ENCODE data around the gene SLC35D3. TPM values are rescaled to one million over a fixed set of nuclear protein-coding genes. Genes with fewer than 3 reads are reported as not detected.
"Not testable (repeated sequence)": the region's sequence is repeated elsewhere in the genome, so short reads cannot be mapped to it uniquely, and the experiment has no call there.

The SLC35D3 gene
- total and polyA plus RNA-seq, 2 experiments from 2014 or later: 2.4 to 3.8 TPM

GRCh38 chr6:136945072-136945471, 23.0 kb downstream of the SLC35D3 start:
- Histone ChIP-seq H3K4me3 (no peak overlapping the region), H3K4me1 (ENCODE audit: low read depth) (no peaks in the 10 kb centered on the region), H3K27ac (no peak overlapping the region), H3K27me3 (no peaks in the 10 kb centered on the region), H3K9me3 (ENCODE audit: low read depth) (no peaks in the 10 kb centered on the region), H3K36me3 (no peaks in the 10 kb centered on the region)
- no peak for TF ChIP-seq CTCF (IDR thresholded peaks at IDR 0.05; ENCODE audit: low read depth, low read length)
- DNase-seq (ENCODE audit: low read depth in 1 of 2, low spot score in 1 of 2): no peak

- no peak for TF ChIP-seq CTCF (IDR thresholded peaks at IDR 0.05; ENCODE audit: low read depth, low read length)
- no peak for DNase-seq (ENCODE audit: low read depth in 1 of 2, low spot score in 1 of 2)
- no peaks in the 10 kb centered on the region for H3K4me1 ChIP-seq (ENCODE audit: low read depth)
- no peaks in the 10 kb centered on the region for H3K36me3 ChIP-seq
- H3K9me3 ChIP-seq (ENCODE audit: low read depth): no peaks in the 10 kb centered on the region
- no peak overlapping the region for H3K4me3 ChIP-seq
- H3K27ac ChIP-seq: no peak overlapping the region
- no peaks in the 10 kb centered on the region for H3K27me3 ChIP-seq
Measured at GRCh38 chr6:136945711-136946121, 23.6 kb downstream of the SLC35D3 start.

- no peaks in the 10 kb centered on the region for H3K9me3 ChIP-seq (ENCODE audit: low read depth)
- H3K27me3 ChIP-seq: no peaks in the 10 kb centered on the region
- H3K4me1 ChIP-seq (ENCODE audit: low read depth): no peaks in the 10 kb centered on the region
- H3K4me3 ChIP-seq: no peak overlapping the region
- DNase-seq (ENCODE audit: low read depth in 1 of 2, low spot score in 1 of 2): no peak
- H3K27ac ChIP-seq: no peak overlapping the region
- TF ChIP-seq CTCF (IDR thresholded peaks at IDR 0.05; ENCODE audit: low read depth, low read length): no peak
- H3K36me3 ChIP-seq: no peaks in the 10 kb centered on the region
Measured at GRCh38 chr6:136947037-136947436, 24.9 kb downstream of the SLC35D3 start.

GRCh38 chr6:136949957-136950356, 27.9 kb downstream of the SLC35D3 start:
- DNase-seq (ENCODE audit: low read depth in 1 of 2, low spot score in 1 of 2); H3K9me3 ChIP-seq (ENCODE audit: low read depth); H3K36me3 ChIP-seq; H3K4me1 ChIP-seq (ENCODE audit: low read depth); H3K4me3 ChIP-seq; H3K27ac ChIP-seq; H3K27me3 ChIP-seq: not testable (repeated sequence)

- DNase-seq (ENCODE audit: low read depth in 1 of 2, low spot score in 1 of 2): no peak
- H3K9me3 ChIP-seq (ENCODE audit: low read depth): no peaks in the 10 kb centered on the region
- no peak overlapping the region for H3K27ac ChIP-seq
- H3K36me3 ChIP-seq: no peaks in the 10 kb centered on the region
- H3K4me3 ChIP-seq: no peak overlapping the region
- H3K27me3 ChIP-seq: no peaks in the 10 kb centered on the region
- H3K4me1 ChIP-seq (ENCODE audit: low read depth): peaks cover 5% of the 10 kb centered on the region
- no peak for TF ChIP-seq CTCF (IDR thresholded peaks at IDR 0.05; ENCODE audit: low read depth, low read length)
Measured at GRCh38 chr6:136950436-136951126, 28.5 kb downstream of the SLC35D3 start.

GRCh38 chr6:136952714-136953260, 30.7 kb downstream of the SLC35D3 start:
- Histone ChIP-seq H3K9me3 (ENCODE audit: low read depth) (no peaks in the 10 kb centered on the region), H3K27me3 (no peaks in the 10 kb centered on the region), H3K4me1 (ENCODE audit: low read depth) (peaks cover 19% of the 10 kb centered on the region), H3K27ac (no peak overlapping the region), H3K36me3 (no peaks in the 10 kb centered on the region), H3K4me3 (no peak overlapping the region)
- DNase-seq (ENCODE audit: low read depth in 1 of 2, low spot score in 1 of 2): no peak
- no peak for TF ChIP-seq CTCF (IDR thresholded peaks at IDR 0.05; ENCODE audit: low read depth, low read length)

Data from cardiac muscle cell (in vitro differentiated cells and primary cell).